Trophoblast cell (in vitro differentiated cells and primary cell): ENCODE measurements around the gene CASP14.

ENCODE experiments used
- DNase-seq, 2 donors: peaks; one replicate each; pipeline ENCODE4 v3.0.0-alpha.2; 2016
- H2AFZ ChIP-seq: 2 replicates; pipeline ENCODE4 v1.6.1; 2013; ENCODE audit warnings: low read length, moderate library complexity, mild to moderate bottlenecking; ENCODE audit not compliant: insufficient read depth, poor library complexity
- H2AK5ac ChIP-seq: 2 replicates; pipeline ENCODE4 v1.6.1; 2013; ENCODE audit warnings: mild to moderate bottlenecking, low read length
- H2BK120ac ChIP-seq: 2 replicates; pipeline ENCODE4 v1.6.1; 2013; ENCODE audit warnings: low read length, mild to moderate bottlenecking, moderate library complexity; ENCODE audit not compliant: insufficient read depth, poor library complexity
- H2BK12ac ChIP-seq: 2 replicates; pipeline ENCODE4 v1.6.1; 2013; ENCODE audit warnings: mild to moderate bottlenecking, low read length, moderate library complexity
- H2BK5ac ChIP-seq: 2 replicates; pipeline ENCODE4 v1.6.1; 2013; ENCODE audit warnings: low read length, low read depth, moderate library complexity, mild to moderate bottlenecking; ENCODE audit not compliant: poor library complexity
- H3K14ac ChIP-seq: 2 replicates; pipeline ENCODE4 v1.6.1; 2013; ENCODE audit warnings: mild to moderate bottlenecking, low read length
- H3K18ac ChIP-seq: 2 replicates; pipeline ENCODE4 v1.6.1; 2013; ENCODE audit warnings: mild to moderate bottlenecking, low read length
- H3K23ac ChIP-seq: 2 replicates; pipeline ENCODE4 v1.6.1; 2013; ENCODE audit warnings: low read length
- H3K27ac ChIP-seq: 2 replicates; pipeline ENCODE4 v1.5.1; 2013; ENCODE audit warnings: low read depth, mild to moderate bottlenecking, inconsistent platforms, low read length, moderate library complexity
- H3K27me3 ChIP-seq: 2 replicates; pipeline ENCODE4 v1.6.1; 2013; ENCODE audit warnings: inconsistent platforms, mild to moderate bottlenecking, low read length, moderate library complexity; ENCODE audit not compliant: insufficient read depth
- H3K36me3 ChIP-seq, 2 experiments: 1 replicate in 1 of 2; 2 replicates in 1 of 2; pipeline ENCODE4 v1.6.1; 2013; ENCODE audit warnings: low read length in 2 of 2, mild to moderate bottlenecking in 2 of 2, moderate library complexity in 1 of 2; ENCODE audit not compliant: insufficient read depth in 2 of 2, control insufficient read depth in 1 of 2
- H3K4ac ChIP-seq: 2 replicates; pipeline ENCODE4 v1.6.1; 2013; ENCODE audit warnings: low read depth, mild to moderate bottlenecking, low read length, moderate library complexity
- H3K4me1 ChIP-seq, 2 experiments: 1 replicate in 1 of 2; 2 replicates in 1 of 2; pipeline ENCODE4 v1.6.1; 2013; ENCODE audit warnings: low read length in 2 of 2, mild to moderate bottlenecking in 2 of 2, moderate library complexity in 1 of 2; ENCODE audit not compliant: insufficient read depth in 2 of 2, control insufficient read depth in 1 of 2
- H3K4me2 ChIP-seq: 2 replicates; pipeline ENCODE4 v1.6.1; 2013; ENCODE audit warnings: inconsistent platforms, mild to moderate bottlenecking, low read length, moderate library complexity
- H3K4me3 ChIP-seq: 2 replicates; pipeline ENCODE4 v1.5.1; 2013; ENCODE audit warnings: mild to moderate bottlenecking, low read depth, low read length, inconsistent platforms
- H3K79me1 ChIP-seq: one replicate; pipeline ENCODE4 v1.6.1; 2013; ENCODE audit warnings: low read length
- H3K79me2 ChIP-seq: 2 replicates; pipeline ENCODE4 v1.6.1; 2013; ENCODE audit warnings: low read length, mild to moderate bottlenecking; ENCODE audit not compliant: control insufficient read depth, insufficient read depth, poor library complexity
- H3K9ac ChIP-seq: 2 replicates; pipeline ENCODE4 v1.6.1; 2013; ENCODE audit warnings: mild to moderate bottlenecking, low read length
- H3K9me3 ChIP-seq: 2 replicates; pipeline ENCODE4 v1.6.1; 2013; ENCODE audit warnings: low read depth, mild to moderate bottlenecking, control low read depth, inconsistent platforms, low read length; ENCODE audit not compliant: insufficient read depth
- H4K12ac ChIP-seq: 2 replicates; pipeline ENCODE4 v1.6.1; 2013; ENCODE audit warnings: low read depth, mild to moderate bottlenecking, low read length, moderate library complexity
- H4K8ac ChIP-seq: 2 replicates; pipeline ENCODE4 v1.6.1; 2013; ENCODE audit warnings: low read depth, mild to moderate bottlenecking, low read length, moderate library complexity
- H4K91ac ChIP-seq: one replicate; pipeline ENCODE4 v1.6.1; 2013; ENCODE audit warnings: low read depth, mild to moderate bottlenecking, low read length, moderate library complexity
- WGBS: extraction: QIAGEN DNeasy Blood & Tissue Kit; methylation state at CpG from one replicate; pipeline ENCODE4 v1.1.7; 2013; ENCODE audit warnings: missing lambda C conversion rate; ENCODE audit not compliant: insufficient read length, insufficient coverage; ENCODE audit errors: extremely low coverage; 5-methylcytosine and 5-hydroxymethylcytosine counted together

Gene CASP14

DNA sequence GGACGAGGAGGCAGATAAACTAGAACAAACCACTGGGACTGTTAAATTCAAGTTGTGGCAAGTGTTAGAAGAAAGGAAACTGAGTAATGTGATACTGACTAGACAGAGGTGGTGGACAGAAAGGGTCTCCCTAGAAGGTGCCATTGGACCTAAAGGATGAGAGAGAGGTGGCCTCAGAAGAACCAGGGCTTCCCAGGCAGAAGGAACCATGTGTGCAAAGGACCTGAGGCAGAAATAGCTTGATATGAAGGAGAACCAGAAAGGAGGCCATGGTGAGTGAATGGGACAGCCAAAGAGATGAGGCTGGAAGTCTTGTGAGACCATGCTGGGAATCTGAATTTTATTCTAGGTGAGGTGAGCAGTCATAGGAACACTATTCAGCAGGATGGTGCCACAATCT, 55.1 kb downstream of the CASP14 start:
- H3K9me3 ChIP-seq, result peaks cover 2% of the 10 kb centered on the region
- H3K9ac ChIP-seq, result no peak overlapping the region
- peaks cover 18% of the 10 kb centered on the region for H3K79me1 ChIP-seq
- H4K91ac ChIP-seq, result no peak overlapping the region
- H4K12ac ChIP-seq, result no peak overlapping the region
- H3K4ac ChIP-seq, result no peak overlapping the region
- no peak overlapping the region for H4K8ac ChIP-seq
- H3K27ac ChIP-seq, result no peak overlapping the region
- H2BK12ac ChIP-seq, result no peak overlapping the region
- H3K23ac ChIP-seq, result no peak overlapping the region
- peaks cover 10 to 12% of the 10 kb centered on the region in 2 experiments for H3K36me3 ChIP-seq
- H2BK120ac ChIP-seq, result no peak overlapping the region
- no peak overlapping the region for H2AK5ac ChIP-seq
- no peaks in the 10 kb centered on the region for H3K27me3 ChIP-seq
- H3K79me2 ChIP-seq, result peaks cover 12% of the 10 kb centered on the region
- peaks cover 6 to 7% of the 10 kb centered on the region in 2 experiments for H3K4me1 ChIP-seq
- no peak for DNase-seq
- WGBS, result no CpG with 5 or more reads among the region's 1 CpG
- H3K18ac ChIP-seq, result no peak overlapping the region
- H3K4me3 ChIP-seq, result no peak overlapping the region
- no peak overlapping the region for H3K14ac ChIP-seq
- no peak overlapping the region for H2BK5ac ChIP-seq
- H2AFZ ChIP-seq, result no peak overlapping the region
- no peak overlapping the region for H3K4me2 ChIP-seq

DNA sequence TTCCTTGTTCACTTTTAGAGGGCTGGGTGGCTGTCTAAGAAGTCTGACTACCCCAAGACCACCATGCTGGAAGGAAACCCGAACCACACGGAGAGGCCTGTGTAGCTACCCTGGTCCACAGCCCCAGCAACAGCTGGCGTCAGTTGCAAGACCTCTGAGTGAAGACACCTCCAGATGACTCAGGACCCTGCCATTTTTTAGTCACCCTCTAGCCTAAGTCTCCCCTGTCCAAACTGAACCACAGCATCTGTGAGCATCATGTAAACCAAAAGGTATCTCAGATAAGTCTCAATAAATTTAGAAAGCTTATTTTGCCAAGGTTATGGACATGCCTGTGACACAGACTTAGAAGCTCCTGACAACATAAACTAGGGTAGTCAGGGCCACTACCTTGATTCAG, 55.8 kb downstream of the CASP14 start:
- no peak overlapping the region for H3K14ac ChIP-seq
- H2BK120ac ChIP-seq, result no peak overlapping the region
- no peak overlapping the region for H4K91ac ChIP-seq
- no peak overlapping the region for H2BK5ac ChIP-seq
- H2BK12ac ChIP-seq, result no peak overlapping the region
- H2AFZ ChIP-seq, result no peak overlapping the region
- no peak overlapping the region for H3K23ac ChIP-seq
- no peaks in the 10 kb centered on the region for H3K27me3 ChIP-seq
- peak; percentile 55 to 75 for DNase-seq
- peaks cover 6 to 7% of the 10 kb centered on the region in 2 experiments for H3K4me1 ChIP-seq
- no peak overlapping the region for H4K12ac ChIP-seq
- peaks cover under 1% of the 10 kb centered on the region for H3K9me3 ChIP-seq
- H4K8ac ChIP-seq, result no peak overlapping the region
- H3K4me3 ChIP-seq, result no peak overlapping the region
- peaks cover 18% of the 10 kb centered on the region for H3K79me1 ChIP-seq
- H3K9ac ChIP-seq, result no peak overlapping the region
- H2AK5ac ChIP-seq, result no peak overlapping the region
- WGBS, result no CpG with 5 or more reads among the region's 3 CpGs
- no peak overlapping the region for H3K4ac ChIP-seq
- H3K4me2 ChIP-seq, result no peak overlapping the region
- H3K18ac ChIP-seq, result no peak overlapping the region
- no peak overlapping the region for H3K27ac ChIP-seq
- peaks cover 16 to 17% of the 10 kb centered on the region in 2 experiments for H3K36me3 ChIP-seq
- peaks cover 12% of the 10 kb centered on the region for H3K79me2 ChIP-seq

DNA sequence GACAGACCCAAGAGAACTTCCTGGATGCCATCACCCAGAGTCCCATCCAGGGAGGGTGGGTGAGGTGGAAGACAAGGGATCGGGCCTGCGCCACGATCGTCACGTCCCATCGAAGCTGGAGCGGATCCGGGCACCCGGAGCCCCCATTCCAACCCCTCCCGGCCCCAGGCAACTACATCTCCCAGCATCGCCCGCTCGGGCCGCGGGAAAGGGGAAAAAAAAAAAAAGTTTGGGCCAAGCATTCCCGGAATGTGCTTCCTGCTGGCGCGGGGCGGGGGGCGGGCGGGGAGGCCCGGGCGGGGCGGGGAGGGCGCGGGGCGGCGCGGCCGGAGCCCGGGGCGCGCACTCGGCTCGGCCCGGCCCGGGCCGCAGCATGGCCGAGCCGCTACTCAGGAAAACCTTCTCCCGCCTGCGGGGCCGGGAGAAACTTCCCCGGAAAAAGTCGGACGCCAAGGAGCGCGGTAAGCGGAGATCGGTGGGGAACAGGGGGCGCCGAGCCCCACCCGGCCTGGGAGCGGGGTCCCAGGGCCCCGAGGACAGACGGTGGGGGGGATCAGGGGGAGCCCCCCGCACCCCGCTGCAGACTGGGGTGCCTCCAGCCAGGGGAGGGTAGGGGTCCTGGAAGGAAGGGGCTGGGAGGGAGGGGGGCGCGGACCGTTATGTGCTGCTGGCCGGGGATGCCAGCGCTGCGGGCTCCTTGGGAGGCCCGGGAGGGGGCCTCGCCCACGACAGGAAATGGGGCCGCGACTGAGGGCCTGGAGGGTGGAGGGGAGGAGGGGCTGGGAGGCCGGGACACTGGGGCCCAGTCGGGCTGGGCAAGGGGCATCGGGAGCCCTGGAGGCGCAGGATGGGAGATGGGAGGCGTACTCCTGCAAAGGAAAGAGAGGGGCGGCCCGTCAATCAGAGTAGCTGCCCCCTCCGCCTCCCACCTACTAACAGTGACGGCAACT, 58.1 kb downstream of the CASP14 start, which contains the start of gene SYDE1:
TSS of gene SYDE1 (plus strand) at position 341 of the 950 bp plus-strand sequence. CDS start at position 374, 33 bp downstream.
- Histone ChIP-seq H2BK12ac (peak within 1 kb of the TSS; percentile 70), H3K9me3 (peaks cover 3% of the 10 kb centered on the region), H3K4me2 (peak within 1 kb of the TSS; percentile 74), H2AK5ac (peak within 1 kb of the TSS; percentile 92), H3K9ac (peak within 1 kb of the TSS; percentile 90), H2BK120ac (peak within 1 kb of the TSS; percentile 95), H4K91ac (peak within 1 kb of the TSS; percentile 95), H3K4me1 (peaks cover 6 to 7% of the 10 kb centered on the region in 2 experiments), H3K79me1 (peaks cover 18% of the 10 kb centered on the region), H3K4me3 (peak within 1 kb of the TSS; percentile 85), H2AFZ (peak within 1 kb of the TSS; percentile 91), H3K27me3 (no peaks in the 10 kb centered on the region), H3K4ac (peak within 1 kb of the TSS; percentile 71), H3K79me2 (peaks cover 12% of the 10 kb centered on the region), H3K36me3 (peaks cover 36 to 40% of the 10 kb centered on the region in 2 experiments), H4K12ac (peak within 1 kb of the TSS; percentile 92), H3K27ac (peak within 1 kb of the TSS; percentile 86), H3K14ac (peak within 1 kb of the TSS; percentile 93), H3K23ac (no peak within 1 kb of the TSS), H4K8ac (peak within 1 kb of the TSS; percentile 87), H3K18ac (peak within 1 kb of the TSS; percentile 96), H2BK5ac (peak within 1 kb of the TSS; percentile 92)
- DNase-seq, result peak; percentile 97 to 98
- no CpG with 5 or more reads among the region's 78 CpGs for WGBS
